ENCODE data around the gene MYO7B.

MYO7B gene

GRCh38 chr2:127580167-127581049, 44.9 kb downstream of the MYO7B start:
- H3K27ac ChIP-seq (replicated peaks) = peak overlapping the region; percentile 63

GRCh38 chr2:127581050-127581345, 45.5 kb downstream of the MYO7B start:
- no peaks in the 10 kb centered on the region for H3K27me3 ChIP-seq (ENCODE audit: insufficient read depth, poor library complexity, severe bottlenecking)
- TF ChIP-seq GABPA (IDR thresholded peaks at IDR 0.05; ENCODE audit: low read depth) (no peak), POLR2AphosphoS5 (IDR thresholded peaks at IDR 0.05; ENCODE audit: low read depth) (no peak), SPI1 (IDR thresholded peaks at IDR 0.05; ENCODE audit: borderline replicate concordance, low read depth) (no peak), REST (IDR thresholded peaks at IDR 0.05; ENCODE audit: insufficient replicate concordance, low read depth) (no peak), CTCF (IDR thresholded peaks at IDR 0.05; ENCODE audit: insufficient read depth, low read length) (no peak)

More at GRCh38 chr2:127580167-127581049, 44.9 kb downstream of the MYO7B start:
- DNase-seq (ENCODE audit: low read depth in 1 of 2, low spot score in 1 of 2) = peak; percentile 46 to 67
- Histone ChIP-seq H3K27me3 (ENCODE audit: insufficient read depth, poor library complexity, severe bottlenecking) (no peaks in the 10 kb centered on the region), H3K4me3 (replicated peaks; ENCODE audit: insufficient read depth, low read length) (no peak overlapping the region)
- TF ChIP-seq POLR2AphosphoS5 (IDR thresholded peaks at IDR 0.05; ENCODE audit: low read depth) (no peak), SPI1 (IDR thresholded peaks at IDR 0.05; ENCODE audit: borderline replicate concordance, low read depth) (peak; percentile 42; the same call in 1 of the 2 replicates)

GRCh38 chr2:127581516-127582490, 46.3 kb downstream of the MYO7B start:
- no peak overlapping the region for H3K4me3 ChIP-seq (replicated peaks; ENCODE audit: insufficient read depth, low read length)
- no peak for TF ChIP-seq REST (IDR thresholded peaks at IDR 0.05; ENCODE audit: insufficient replicate concordance, low read depth)
- TF ChIP-seq CTCF (IDR thresholded peaks at IDR 0.05; ENCODE audit: insufficient read depth, low read length) = no peak
- TF ChIP-seq GABPA (IDR thresholded peaks at IDR 0.05; ENCODE audit: low read depth) = no peak
- TF ChIP-seq SPI1 (IDR thresholded peaks at IDR 0.05; ENCODE audit: borderline replicate concordance, low read depth) = no peak
- no peak for TF ChIP-seq POLR2AphosphoS5 (IDR thresholded peaks at IDR 0.05; ENCODE audit: low read depth)
- H3K27ac ChIP-seq (replicated peaks) = no peak overlapping the region
- no peaks in the 10 kb centered on the region for H3K27me3 ChIP-seq (ENCODE audit: insufficient read depth, poor library complexity, severe bottlenecking)
- DNase-seq (ENCODE audit: low read depth in 1 of 2, low spot score in 1 of 2) = no peak

More at GRCh38 chr2:127581050-127581345, 45.5 kb downstream of the MYO7B start:
- Histone ChIP-seq H3K27ac (replicated peaks) (no peak overlapping the region), H3K4me3 (replicated peaks; ENCODE audit: insufficient read depth, low read length) (no peak overlapping the region)
- DNase-seq (ENCODE audit: low read depth in 1 of 2, low spot score in 1 of 2) = no peak
